GM19372 (cell line): Measurements from ENCODE around the gene GAPDH.
"Not testable (repeated sequence)": the region's sequence is repeated elsewhere in the genome, so short reads cannot be mapped to it uniquely, and the experiment has no call there.

Experiments
- ATAC-seq: cut with Tn5 transposase; IDR thresholded peaks from one replicate; pipeline ENCODE4 v1.9.1; 2021; ENCODE audit warnings: mild to moderate bottlenecking, low read depth, moderate library complexity; ENCODE audit not compliant: unreplicated experiment

GAPDH gene

GRCh38 chr12:6558014-6558760 lies 23.9 kb downstream of the GAPDH start:
- not testable (repeated sequence) for ATAC-seq

DNA sequence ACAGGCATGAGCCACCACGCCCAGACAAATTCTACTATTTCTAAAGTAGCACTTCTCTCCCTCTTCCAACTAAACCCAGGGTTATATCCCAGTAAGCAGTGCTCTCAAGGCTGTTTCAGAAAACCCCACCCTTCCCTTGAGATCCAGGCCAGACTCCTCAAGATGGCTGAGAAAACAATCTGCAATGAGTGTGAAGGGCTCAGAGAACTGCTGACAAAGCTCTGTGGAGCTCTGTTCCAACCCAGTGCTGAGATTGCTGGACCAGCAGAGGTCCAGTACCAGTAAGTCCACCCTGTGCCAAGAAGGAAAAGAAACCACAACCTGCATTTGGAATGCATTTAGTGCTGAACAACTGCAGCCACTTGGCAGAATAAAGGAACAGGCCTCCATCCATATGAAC lies 25.2 kb downstream of the GAPDH start:
- ATAC-seq: no peak

- ATAC-seq: no peak
These were observed 26.3 kb downstream of the GAPDH start for GRCh38 chr12:6560501-6561205.

GRCh38 chr12:6562881-6563280 lies 28.6 kb downstream of the GAPDH start:
- ATAC-seq: no peak

- no peak for ATAC-seq
These were observed 29.2 kb downstream of the GAPDH start for GRCh38 chr12:6563448-6564050.

GRCh38 chr12:6567112-6567670 lies 32.9 kb downstream of the GAPDH start:
- no peak for ATAC-seq

GRCh38 chr12:6569312-6569711 lies 35.0 kb downstream of the GAPDH start:
- ATAC-seq: no peak

DNA sequence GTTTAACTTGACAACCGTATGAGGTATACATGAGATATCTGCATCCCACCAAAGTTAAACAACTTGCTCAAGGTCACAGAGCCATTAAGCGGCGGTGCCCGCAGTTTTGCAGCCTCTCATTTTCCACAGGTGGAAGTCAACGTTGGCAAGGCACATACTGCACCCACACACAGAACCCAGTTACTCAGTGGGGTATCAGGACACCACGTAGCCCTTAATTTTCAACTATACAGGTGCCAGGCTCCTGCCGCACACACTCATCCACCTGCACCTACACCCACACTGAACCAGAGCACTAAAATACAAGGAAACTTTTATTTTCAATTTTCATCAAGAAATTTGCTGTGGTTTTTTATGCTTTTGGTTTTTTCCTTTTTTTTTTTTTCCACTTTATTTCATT lies 35.5 kb downstream of the GAPDH start:
- ATAC-seq: no peak

- ATAC-seq: no peak
These were observed 36.1 kb downstream of the GAPDH start for GRCh38 chr12:6570264-6570887.

- no peak for ATAC-seq
These were observed 38.7 kb downstream of the GAPDH start for GRCh38 chr12:6573001-6573400.

DNA sequence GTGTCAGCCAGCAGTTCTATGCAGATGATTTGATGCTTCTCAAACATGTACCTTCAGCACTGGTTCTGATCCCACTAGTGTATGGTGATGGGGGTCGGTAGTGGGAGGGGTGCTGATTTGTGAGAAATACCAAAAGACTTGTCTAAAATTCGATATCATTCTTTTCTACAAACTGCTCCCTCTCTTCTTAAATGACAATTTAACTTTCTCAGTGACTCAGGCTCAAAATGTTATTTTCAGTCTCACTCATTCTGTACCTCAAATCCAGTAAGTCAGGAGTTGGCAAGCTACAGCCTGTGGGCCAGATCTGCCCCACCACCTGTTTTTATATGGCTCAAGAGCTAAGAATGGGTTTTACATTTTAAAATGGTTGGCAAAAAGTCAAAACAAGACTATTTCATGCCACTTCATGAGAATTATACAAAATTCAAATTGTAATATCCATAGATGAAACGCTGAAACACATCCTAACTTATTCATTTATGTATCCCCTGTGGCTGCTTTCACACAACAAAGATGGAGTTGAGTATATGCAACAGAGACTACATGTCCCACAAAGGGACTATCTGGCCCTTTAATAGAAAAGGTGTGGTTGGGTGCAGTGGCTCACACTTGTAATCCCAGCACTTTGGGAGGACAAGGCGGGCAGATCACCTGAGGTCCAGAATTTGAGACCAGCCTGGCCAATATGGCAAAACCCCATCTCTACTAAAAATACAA lies 40.4 kb downstream of the GAPDH start:
- ATAC-seq: no peak

DNA sequence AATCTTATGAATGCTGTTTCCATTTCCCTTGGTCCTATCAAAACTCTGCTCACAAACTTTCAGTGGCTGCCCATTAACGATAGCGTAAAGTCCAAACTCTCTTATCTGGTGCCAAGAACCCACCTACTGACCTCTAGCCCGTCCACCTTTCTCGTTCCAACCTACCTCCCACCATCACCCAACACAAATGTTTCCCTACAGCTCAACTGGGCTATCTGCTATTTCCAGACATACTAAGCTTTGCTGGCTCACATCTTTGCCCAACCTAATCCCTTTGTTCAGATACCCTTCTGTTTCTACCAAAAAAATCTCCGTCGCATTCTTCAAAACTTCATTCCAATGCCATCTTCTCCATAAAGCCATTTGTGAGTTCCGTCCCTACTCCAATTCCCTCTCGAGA lies 41.3 kb downstream of the GAPDH start:
- no peak for ATAC-seq

GRCh38 chr12:6582196-6582595 lies 47.9 kb downstream of the GAPDH start:
- ATAC-seq: no peak

DNA sequence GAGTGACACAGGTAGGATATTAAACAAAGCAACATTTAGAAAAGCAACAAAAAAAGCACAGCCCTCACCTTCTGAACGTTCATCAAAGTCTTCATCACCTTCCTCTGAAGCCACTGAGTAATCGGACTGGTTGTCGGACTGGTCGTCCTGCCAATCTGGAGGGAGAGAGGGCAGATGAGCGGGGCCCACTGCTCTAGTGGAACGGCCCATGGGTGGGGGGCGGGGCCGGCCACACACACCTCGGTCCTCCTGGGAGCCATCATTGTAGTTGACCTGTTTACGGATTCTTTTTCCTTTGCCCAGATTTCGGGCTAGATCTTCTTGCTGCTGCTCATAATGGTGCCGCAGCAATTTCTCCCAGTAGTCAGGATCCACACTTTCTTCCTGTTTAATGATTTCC lies 48.6 kb downstream of the GAPDH start:
- no peak for ATAC-seq

GRCh38 chr12:6584293-6584692 lies 50.0 kb downstream of the GAPDH start:
- ATAC-seq: no peak

DNA sequence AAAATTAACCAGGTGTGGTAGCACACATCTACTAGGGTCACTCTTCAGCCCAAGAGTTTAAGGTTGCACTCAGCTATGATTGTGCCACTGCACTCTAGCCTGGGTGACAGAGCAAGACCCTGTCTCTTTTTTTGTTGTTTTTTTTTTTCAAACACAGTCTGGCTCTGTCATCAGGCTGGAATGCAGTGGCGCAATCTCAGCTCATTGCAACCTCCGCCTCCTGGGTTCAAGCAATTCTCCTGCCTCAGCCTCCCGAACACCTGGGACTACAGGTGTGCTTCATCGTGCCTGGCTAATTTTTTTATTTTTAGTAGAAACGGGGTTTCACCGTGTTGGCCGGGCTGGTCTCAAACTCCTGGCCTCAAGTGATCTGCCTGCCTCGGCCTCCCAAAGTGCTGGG lies 52.3 kb downstream of the GAPDH start:
- not testable (repeated sequence) for ATAC-seq
